Spleen (tissue), 7 donors: ENCODE measurements around the gene YARS1.

Experiments used
- POLR2A ChIP-seq, 3 donors: fragments of 450-650 bp; IDR thresholded peaks; one replicate each; pipeline ENCODE4 v1.5.1; 2017; ENCODE audit warnings: antibody characterized with exemption in 3 of 3, mild to moderate bottlenecking in 1 of 3
- POLR2AphosphoS5 ChIP-seq, 3 donors: sonication (generic); formaldehyde crosslinking; IDR thresholded peaks; one replicate each; pipeline ENCODE4 v1.5.1; 2017; ENCODE audit warnings: antibody characterized with exemption in 3 of 3
- TF ChIP-seq, protein P1 (sequence below), 11 experiments: fragments of 200-600 bp in 7 of 11; fragments of 450-650 bp in 4 of 11; sonication (generic) in 4 of 11; IDR thresholded peaks in 8 of 11; conservative IDR thresholded peaks in 3 of 11; 1 replicate in 7 of 11; 2 replicates in 4 of 11; pipeline versions ENCODE4 v1.4.0 to v1.8.0; 2016 to 2021; ENCODE audit warnings: antibody characterized with exemption in 11 of 11, inconsistent platforms in 4 of 11, mild to moderate bottlenecking in 1 of 11
- donor health status: DM: no; HTN: no; CAD: no; lungs with moderate emphysema.
- donor health status: DM: no; HTN: no; CAD: no.
- donor health status: DM: no; HTN: no; CAD: no.

GRCh38 chr1:32748348-32748747 is 68.8 kb downstream of the YARS1 start:
- TF ChIP-seq, protein P1, sequence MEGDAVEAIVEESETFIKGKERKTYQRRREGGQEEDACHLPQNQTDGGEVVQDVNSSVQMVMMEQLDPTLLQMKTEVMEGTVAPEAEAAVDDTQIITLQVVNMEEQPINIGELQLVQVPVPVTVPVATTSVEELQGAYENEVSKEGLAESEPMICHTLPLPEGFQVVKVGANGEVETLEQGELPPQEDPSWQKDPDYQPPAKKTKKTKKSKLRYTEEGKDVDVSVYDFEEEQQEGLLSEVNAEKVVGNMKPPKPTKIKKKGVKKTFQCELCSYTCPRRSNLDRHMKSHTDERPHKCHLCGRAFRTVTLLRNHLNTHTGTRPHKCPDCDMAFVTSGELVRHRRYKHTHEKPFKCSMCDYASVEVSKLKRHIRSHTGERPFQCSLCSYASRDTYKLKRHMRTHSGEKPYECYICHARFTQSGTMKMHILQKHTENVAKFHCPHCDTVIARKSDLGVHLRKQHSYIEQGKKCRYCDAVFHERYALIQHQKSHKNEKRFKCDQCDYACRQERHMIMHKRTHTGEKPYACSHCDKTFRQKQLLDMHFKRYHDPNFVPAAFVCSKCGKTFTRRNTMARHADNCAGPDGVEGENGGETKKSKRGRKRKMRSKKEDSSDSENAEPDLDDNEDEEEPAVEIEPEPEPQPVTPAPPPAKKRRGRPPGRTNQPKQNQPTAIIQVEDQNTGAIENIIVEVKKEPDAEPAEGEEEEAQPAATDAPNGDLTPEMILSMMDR (IDR thresholded peaks at IDR 0.05 in 8 of 11, conservative IDR thresholded peaks at IDR 0.05 in 3 of 11) = no peak
- TF ChIP-seq POLR2A (IDR thresholded peaks at IDR 0.05) (no peak), POLR2AphosphoS5 (IDR thresholded peaks at IDR 0.05) (no peak)
